GM10847 (cell line): Measurements from ENCODE around the gene STX3.

Source experiments
- POLR2A ChIP-seq: IDR thresholded peaks from 2 replicates; pipeline ENCODE4 v1.6.1; 2011; ENCODE audit not compliant: insufficient read length; ENCODE audit errors: extremely low read depth

STX3 gene

DNA sequence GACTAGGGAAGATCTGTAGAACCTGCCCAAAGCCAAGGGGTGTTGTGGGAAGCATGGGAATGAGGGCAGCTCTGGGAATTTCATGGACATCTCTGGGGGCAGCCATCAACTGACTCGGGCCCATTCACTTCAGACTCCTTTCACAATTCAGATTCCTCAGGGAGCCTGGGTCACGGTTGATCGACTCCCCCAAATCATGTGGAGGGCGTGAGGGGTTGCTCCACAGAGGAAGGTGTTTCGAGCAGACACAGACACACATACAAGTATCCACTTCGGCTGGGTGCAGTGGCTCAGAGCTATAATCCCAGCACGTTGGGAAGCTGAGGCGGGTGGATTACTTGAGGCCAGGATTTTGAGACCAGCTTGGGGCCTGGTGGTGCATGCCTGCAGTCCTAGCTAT is 15.7 kb downstream of the STX3 start:
- no peak for TF ChIP-seq POLR2A

DNA sequence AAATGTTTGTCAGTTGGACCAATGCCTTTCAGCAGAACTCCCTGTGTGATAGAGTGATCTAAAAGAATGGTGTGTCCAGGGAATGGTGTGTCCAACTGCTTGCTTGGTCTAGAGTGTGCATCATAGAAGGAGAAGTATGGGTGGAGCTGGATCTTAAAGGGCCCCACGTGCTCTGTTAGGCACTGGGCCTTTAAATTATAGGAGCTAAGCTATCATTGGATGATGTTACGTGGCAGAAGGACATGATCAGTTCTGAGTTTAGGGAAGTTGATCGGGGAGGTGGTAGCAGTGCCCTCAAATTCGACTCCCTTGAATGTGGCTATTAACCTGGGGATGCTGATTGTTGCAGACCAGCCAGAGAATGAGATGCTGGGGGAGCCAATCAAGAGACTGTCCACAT is 16.4 kb downstream of the STX3 start:
- TF ChIP-seq POLR2A, result no peak

- TF ChIP-seq POLR2A, result no peak
These were observed 17.9 kb downstream of the STX3 start for GRCh38 chr11:59773083-59773440.

- no peak for TF ChIP-seq POLR2A
These were observed 21.3 kb downstream of the STX3 start for GRCh38 chr11:59776210-59777066.

- no peak for TF ChIP-seq POLR2A
These were observed 21.9 kb downstream of the STX3 start for GRCh38 chr11:59777104-59777503.

GRCh38 chr11:59778122-59778521 is 22.9 kb downstream of the STX3 start:
- no peak for TF ChIP-seq POLR2A

- no peak for TF ChIP-seq POLR2A
These were observed 24.3 kb downstream of the STX3 start for GRCh38 chr11:59779487-59779886.

DNA sequence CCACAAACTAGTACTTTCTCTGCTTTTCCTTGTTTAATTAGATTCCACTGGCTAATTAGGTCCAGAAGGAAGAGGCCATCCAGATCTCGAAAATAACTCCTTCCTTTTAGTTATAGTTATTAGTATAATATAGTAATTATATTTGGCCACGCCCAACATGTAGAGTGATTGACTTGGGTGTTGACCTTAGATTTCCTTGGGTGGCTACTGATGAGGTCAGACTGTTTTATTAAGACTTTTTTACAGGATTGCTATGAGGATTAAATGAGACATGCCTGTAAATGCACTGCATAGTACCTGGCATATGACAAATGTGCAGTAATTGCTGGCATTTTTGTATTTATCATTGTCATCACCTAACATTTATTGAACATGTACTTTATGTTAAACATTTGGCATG is 26.9 kb downstream of the STX3 start:
- TF ChIP-seq POLR2A, result no peak

- no peak for TF ChIP-seq POLR2A
These were observed 28.5 kb downstream of the STX3 start for GRCh38 chr11:59783632-59784090.

- TF ChIP-seq POLR2A, result no peak
These were observed 30.6 kb downstream of the STX3 start for GRCh38 chr11:59785818-59786217.

GRCh38 chr11:59787255-59787588 is 32.0 kb downstream of the STX3 start:
- no peak for TF ChIP-seq POLR2A

- no peak for TF ChIP-seq POLR2A
These were observed 32.6 kb downstream of the STX3 start for GRCh38 chr11:59787816-59788215.

DNA sequence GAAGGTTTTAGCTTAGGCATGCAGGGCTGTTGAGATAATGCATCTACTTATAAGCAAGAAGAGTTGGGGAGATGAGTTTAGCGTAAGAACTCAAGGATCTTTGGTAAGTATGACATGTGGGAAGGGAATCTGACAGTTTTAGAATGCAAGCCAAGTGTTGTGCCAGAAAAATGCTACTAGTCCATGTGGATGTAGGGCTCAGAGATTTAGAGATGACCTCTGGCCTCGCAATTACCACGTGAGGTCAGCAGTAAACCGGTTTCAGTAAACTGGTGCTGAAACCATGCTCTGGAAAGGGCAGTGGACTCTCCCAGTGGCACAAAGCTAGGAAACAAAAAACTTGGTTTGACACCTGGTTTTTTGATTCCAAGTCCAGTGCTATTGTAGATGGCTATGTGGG is 36.5 kb downstream of the STX3 start:
- no peak for TF ChIP-seq POLR2A

GRCh38 chr11:59792507-59792906 is 37.3 kb downstream of the STX3 start:
- no peak for TF ChIP-seq POLR2A

- TF ChIP-seq POLR2A, result no peak
These were observed 39.2 kb downstream of the STX3 start for GRCh38 chr11:59794417-59794816.

GRCh38 chr11:59800390-59801025 is 45.3 kb downstream of the STX3 start:
- no peak for TF ChIP-seq POLR2A
